Measurements from ENCODE around the gene ZFHX3. TPM values are rescaled to one million over a fixed set of nuclear protein-coding genes. Genes with fewer than 3 reads are reported as not detected.
"Not testable (repeated sequence)": the region's sequence is repeated elsewhere in the genome, so short reads cannot be mapped to it uniquely, and the experiment has no call there.

ZFHX3 gene
- total RNA-seq, 1 experiment from 2014 or later = 13.6 TPM

- Mint-ChIP-seq H3K4me1 (ENCODE audit: low read depth, unreplicated experiment) (no peaks in the 10 kb centered on the region), H3K9me3 (ENCODE audit: low read depth, unreplicated experiment) (no peaks in the 10 kb centered on the region), H3K36me3 (ENCODE audit: insufficient read depth, unreplicated experiment) (no peaks in the 10 kb centered on the region), H3K27me3 (ENCODE audit: unreplicated experiment) (peaks cover 56% of the 10 kb centered on the region), H3K4me3 (ENCODE audit: low read depth, unreplicated experiment) (no peak overlapping the region), H3K27ac (ENCODE audit: unreplicated experiment) (no peak overlapping the region)
- CTCF ChIA-PET = no interaction called here
- no TSS peak for BruUV-seq (replicated peaks)
- TF ChIP-seq CTCF (IDR thresholded peaks at IDR 0.05; ENCODE audit: unreplicated experiment) = no peak
- DNase-seq = no peak
- intact Hi-C loops (cut with micrococcal nuclease; ENCODE audit: unreplicated experiment) = no loop called here
These were observed 41.5 kb upstream of the ZFHX3 start for GRCh38 chr16:73089420-73089819.

GRCh38 chr16:73086108-73086507 lies 38.2 kb upstream of the ZFHX3 start:
- CTCF ChIA-PET = no interaction called here
- intact Hi-C loops (cut with micrococcal nuclease; ENCODE audit: unreplicated experiment) = no loop called here
- no peaks in the 10 kb centered on the region for H3K4me1 Mint-ChIP-seq (ENCODE audit: low read depth, unreplicated experiment)
- no peak overlapping the region for H3K27ac Mint-ChIP-seq (ENCODE audit: unreplicated experiment)
- H3K9me3 Mint-ChIP-seq (ENCODE audit: low read depth, unreplicated experiment) = no peaks in the 10 kb centered on the region
- H3K27me3 Mint-ChIP-seq (ENCODE audit: unreplicated experiment) = peaks cover 23% of the 10 kb centered on the region
- no peak for TF ChIP-seq CTCF (IDR thresholded peaks at IDR 0.05; ENCODE audit: unreplicated experiment)
- H3K4me3 Mint-ChIP-seq (ENCODE audit: low read depth, unreplicated experiment) = no peak overlapping the region
- no TSS peak for BruUV-seq (replicated peaks)
- DNase-seq = no peak
- no peaks in the 10 kb centered on the region for H3K36me3 Mint-ChIP-seq (ENCODE audit: insufficient read depth, unreplicated experiment)

- Mint-ChIP-seq H3K4me3 (ENCODE audit: low read depth, unreplicated experiment) (no peak overlapping the region), H3K4me1 (ENCODE audit: low read depth, unreplicated experiment) (no peaks in the 10 kb centered on the region), H3K9me3 (ENCODE audit: low read depth, unreplicated experiment) (no peaks in the 10 kb centered on the region), H3K27ac (ENCODE audit: unreplicated experiment) (no peak overlapping the region), H3K36me3 (ENCODE audit: insufficient read depth, unreplicated experiment) (no peaks in the 10 kb centered on the region), H3K27me3 (ENCODE audit: unreplicated experiment) (peaks cover 39% of the 10 kb centered on the region)
- intact Hi-C loops (cut with micrococcal nuclease; ENCODE audit: unreplicated experiment) = no loop called here
- no peak for TF ChIP-seq CTCF (IDR thresholded peaks at IDR 0.05; ENCODE audit: unreplicated experiment)
- BruUV-seq (replicated peaks) = no TSS peak
- no peak for DNase-seq
- CTCF ChIA-PET = no interaction called here
These were observed 35.3 kb upstream of the ZFHX3 start for GRCh38 chr16:73083271-73083670.

- H3K27ac Mint-ChIP-seq (ENCODE audit: unreplicated experiment); BruUV-seq (replicated peaks); H3K36me3 Mint-ChIP-seq (ENCODE audit: insufficient read depth, unreplicated experiment); H3K9me3 Mint-ChIP-seq (ENCODE audit: low read depth, unreplicated experiment); intact Hi-C loops (cut with micrococcal nuclease; ENCODE audit: unreplicated experiment); H3K4me3 Mint-ChIP-seq (ENCODE audit: low read depth, unreplicated experiment); DNase-seq; H3K4me1 Mint-ChIP-seq (ENCODE audit: low read depth, unreplicated experiment): not testable (repeated sequence)
- CTCF ChIA-PET = interaction anchor here (0.6 kb wide), 2 partner anchors 28 to 77 kb away, joined by 4 to 8 read pairs; no protein-coding TSS in a partner anchor
- H3K27me3 Mint-ChIP-seq (ENCODE audit: unreplicated experiment) = peaks cover 42% of the 10 kb centered on the region
These were observed 34.7 kb upstream of the ZFHX3 start for GRCh38 chr16:73082634-73083051.

- no peak for TF ChIP-seq CTCF (IDR thresholded peaks at IDR 0.05; ENCODE audit: unreplicated experiment)
- no peaks in the 10 kb centered on the region for H3K9me3 Mint-ChIP-seq (ENCODE audit: low read depth, unreplicated experiment)
- intact Hi-C loops (cut with micrococcal nuclease; ENCODE audit: unreplicated experiment) = no loop called here
- H3K4me1 Mint-ChIP-seq (ENCODE audit: low read depth, unreplicated experiment) = no peaks in the 10 kb centered on the region
- BruUV-seq (replicated peaks) = no TSS peak
- H3K27ac Mint-ChIP-seq (ENCODE audit: unreplicated experiment) = no peak overlapping the region
- CTCF ChIA-PET = interaction anchor here (0.7 to 0.8 kb wide), 2 partner anchors 12 to 366 kb away, joined by 3 to 5 read pairs; no protein-coding TSS in a partner anchor
- H3K27me3 Mint-ChIP-seq (ENCODE audit: unreplicated experiment) = peaks cover 38% of the 10 kb centered on the region
- H3K36me3 Mint-ChIP-seq (ENCODE audit: insufficient read depth, unreplicated experiment) = no peaks in the 10 kb centered on the region
- no peak for DNase-seq
- H3K4me3 Mint-ChIP-seq (ENCODE audit: low read depth, unreplicated experiment) = no peak overlapping the region
These were observed 33.0 kb upstream of the ZFHX3 start for GRCh38 chr16:73080931-73081330.
